Activated CD4-positive, CD25-positive, alpha-beta regulatory T cell treated with anti-CD3 and anti-CD28 coated beads, Interleukin-2, amount 50 U/mL, for 72 hours (primary cell): ENCODE measurements around the gene UQCR10.

ENCODE experiments used
- DNase-seq: peaks from one replicate; pipeline ENCODE4 v3.0.0; 2021

UQCR10 gene

DNA sequence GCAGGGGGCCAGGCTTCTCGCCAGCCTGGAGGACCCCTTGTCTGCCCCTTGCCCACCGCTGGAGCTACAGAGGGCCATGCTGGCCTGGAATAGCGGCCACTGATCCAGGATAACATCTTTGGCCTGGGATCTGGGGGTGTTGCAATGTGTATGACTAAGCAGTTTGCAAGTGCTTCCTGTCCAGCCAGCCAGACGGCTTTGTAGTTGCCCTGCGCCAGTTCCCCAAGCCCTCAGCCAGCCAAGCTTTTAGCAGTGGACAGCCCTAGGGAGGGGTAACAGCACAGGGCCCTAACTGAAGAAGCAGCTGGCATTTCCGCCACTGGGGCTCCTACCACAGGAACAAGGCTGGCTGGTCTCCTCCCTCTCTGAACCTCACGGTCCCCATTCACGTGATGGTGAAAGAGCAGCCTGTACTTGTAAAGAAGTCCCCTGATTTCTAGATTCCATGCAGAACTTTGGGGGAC lies 32.1 kb downstream of the UQCR10 start:
- no peak for DNase-seq

DNA sequence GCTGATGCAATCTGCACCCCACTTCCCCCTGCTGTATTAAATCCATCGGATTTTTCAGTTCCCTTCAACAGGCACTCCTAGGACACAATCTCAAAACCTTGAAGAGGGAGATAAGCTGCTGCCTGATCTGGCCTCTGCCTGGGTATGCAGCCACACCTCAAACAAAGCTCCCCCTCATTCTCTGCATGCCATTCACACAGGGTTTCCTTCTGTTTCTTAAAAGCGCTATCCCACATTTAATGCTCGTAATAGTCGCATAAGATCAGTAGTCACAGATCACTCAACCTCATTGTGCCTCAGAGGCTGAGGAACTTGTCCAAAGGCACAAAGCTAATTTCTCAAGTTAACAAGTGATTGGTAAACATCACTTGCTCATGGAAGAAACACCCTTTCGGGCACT lies 34.0 kb downstream of the UQCR10 start:
- no peak for DNase-seq

DNA sequence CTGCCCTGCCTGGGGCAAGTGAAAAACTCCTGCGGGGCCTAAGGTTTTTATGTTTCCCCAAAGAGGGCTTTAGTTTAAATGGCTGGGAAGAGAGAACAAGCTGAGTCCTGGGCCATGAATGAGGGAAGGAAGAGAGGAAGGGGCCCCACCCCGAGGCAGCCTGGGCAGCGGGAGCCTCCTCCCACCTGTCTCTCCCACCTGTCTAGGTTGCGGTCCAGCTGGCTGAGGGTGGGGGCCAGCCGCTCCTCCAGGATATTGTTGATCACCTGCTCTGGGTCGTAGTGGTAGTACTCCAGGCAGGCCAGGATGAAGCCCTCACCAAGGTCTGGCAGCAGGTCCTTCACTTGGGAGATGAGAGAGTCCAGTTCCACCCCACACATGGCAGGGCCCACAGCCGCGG lies 34.6 kb downstream of the UQCR10 start:
- DNase-seq: no peak

DNA sequence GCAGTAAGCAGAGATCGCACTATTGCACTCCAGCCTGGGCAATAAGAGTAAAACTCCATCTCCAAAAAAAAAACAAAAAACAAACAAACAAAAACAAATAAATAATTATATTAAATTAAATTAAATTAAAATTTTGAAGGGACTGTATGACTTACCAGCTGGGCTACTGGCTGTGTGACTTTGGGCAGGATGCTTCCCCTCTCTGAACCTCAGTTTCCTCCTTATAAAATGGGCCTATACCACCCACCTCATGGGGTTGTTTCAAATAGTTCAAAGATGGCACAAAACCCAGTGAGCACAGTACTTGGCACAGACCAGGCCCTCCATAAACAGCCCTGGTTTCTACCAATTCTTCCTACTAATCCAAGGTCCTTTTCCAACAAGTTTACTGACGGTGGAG lies 36.0 kb downstream of the UQCR10 start:
- no peak for DNase-seq

GRCh38 chr22:29804985-29805384 lies 37.8 kb downstream of the UQCR10 start:
- no peak for DNase-seq

GRCh38 chr22:29806196-29806595 lies 39.0 kb downstream of the UQCR10 start:
- no peak for DNase-seq

GRCh38 chr22:29810216-29810615 lies 43.0 kb downstream of the UQCR10 start:
- DNase-seq: no peak

DNA sequence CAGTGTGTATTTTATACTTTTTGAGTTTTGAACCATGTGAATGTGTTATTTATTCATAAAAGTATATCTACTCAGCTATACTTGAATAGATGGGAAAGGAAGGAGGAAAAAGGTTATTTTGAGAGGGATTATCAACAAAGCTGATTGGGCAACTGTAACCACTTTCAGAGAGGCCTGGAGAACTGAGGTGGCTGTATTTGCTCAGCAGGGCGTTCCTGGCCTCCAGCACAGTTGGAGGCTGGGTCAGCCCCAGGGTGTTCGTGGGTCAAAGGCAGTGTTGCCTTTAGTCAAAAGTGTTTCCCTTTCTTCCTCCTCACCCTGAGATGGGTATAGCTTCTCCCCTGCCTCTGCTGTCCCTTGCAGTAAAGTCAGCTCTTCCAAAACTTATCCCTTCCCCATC lies 44.2 kb downstream of the UQCR10 start:
- DNase-seq: no peak

GRCh38 chr22:29813126-29813525 lies 46.0 kb downstream of the UQCR10 start:
- no peak for DNase-seq

GRCh38 chr22:29813563-29813962 lies 46.4 kb downstream of the UQCR10 start:
- no peak for DNase-seq

DNA sequence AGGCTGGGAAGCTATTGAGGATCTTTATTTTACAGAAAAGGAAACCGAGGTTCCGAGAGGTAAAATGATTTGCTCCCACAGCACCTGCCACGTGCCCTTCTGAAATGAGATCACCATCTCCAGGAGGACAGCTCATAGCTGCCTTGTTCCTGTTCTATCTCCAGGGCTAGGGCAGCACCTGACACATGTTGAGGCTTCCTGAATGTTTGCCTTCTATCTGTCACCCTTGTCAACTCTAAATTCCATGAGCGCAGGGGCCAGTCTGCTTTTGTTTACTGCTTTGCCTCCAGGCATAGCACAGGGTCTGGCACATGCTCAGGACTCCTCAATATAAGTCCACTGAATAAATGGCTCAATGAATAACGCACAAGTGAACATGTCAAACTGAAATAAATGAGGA lies 46.8 kb downstream of the UQCR10 start:
- DNase-seq: no peak

- no peak for DNase-seq
Measured at GRCh38 chr22:29815580-29815979, 48.4 kb downstream of the UQCR10 start.

- DNase-seq: no peak
Measured at GRCh38 chr22:29816128-29816527, 49.0 kb downstream of the UQCR10 start.

DNA sequence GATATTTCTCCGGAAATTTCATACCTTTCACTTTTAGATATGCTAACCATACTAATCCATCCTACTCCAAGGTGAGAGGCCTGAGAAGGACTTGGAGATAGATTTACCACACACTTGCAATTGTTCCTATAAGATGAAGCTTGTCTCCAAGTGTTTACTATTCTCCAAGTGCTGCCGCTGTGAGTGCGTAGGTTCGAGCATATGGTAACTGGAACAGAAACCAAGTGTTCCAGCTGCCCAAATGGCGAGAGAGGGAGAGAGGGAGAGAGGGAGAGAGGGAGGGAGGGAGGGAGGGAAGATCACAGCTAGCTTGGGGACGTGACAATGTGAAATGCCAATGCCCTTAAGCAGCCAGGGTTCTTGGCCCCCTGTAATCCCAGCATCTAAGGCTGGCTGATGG lies 49.4 kb downstream of the UQCR10 start:
- no peak for DNase-seq

DNA sequence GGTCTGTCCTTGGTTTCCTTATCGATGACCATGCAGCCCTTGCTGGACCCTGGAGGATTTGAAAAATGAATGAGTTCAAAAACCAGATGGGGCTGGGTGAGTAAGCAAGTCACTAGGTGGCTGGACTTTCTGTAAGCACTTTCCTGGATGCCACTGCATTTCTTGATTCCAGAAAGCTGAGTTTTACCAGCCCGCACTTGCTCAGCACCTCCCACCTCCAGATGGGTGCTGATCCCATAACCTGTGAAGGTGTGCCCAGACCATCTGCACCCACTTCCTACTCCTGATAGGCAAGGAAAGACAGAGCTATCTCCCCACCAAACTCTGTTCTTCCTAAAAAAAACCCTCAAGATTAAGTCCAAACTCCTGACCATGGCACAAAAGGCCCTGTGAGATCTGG lies 49.8 kb downstream of the UQCR10 start:
- DNase-seq: no peak

GRCh38 chr22:29817724-29818123 lies 50.6 kb downstream of the UQCR10 start:
- DNase-seq: no peak

- DNase-seq: no peak
Measured at GRCh38 chr22:29819501-29819900, 52.3 kb downstream of the UQCR10 start.
